Muscle of leg (tissue), 11 donors: Measurements from ENCODE around the gene CORIN. TPM values are rescaled to one million over a fixed set of nuclear protein-coding genes. Genes with fewer than 3 reads are reported as not detected.
A peak's percentile ranks its signal among the peaks of the same experiment; 100 is the strongest.

ENCODE experiments used
- DNase-seq: peaks from one replicate; pipeline ENCODE4 v3.0.0; 2013
- H3K27ac ChIP-seq: one replicate; pipeline ENCODE4 v1.5.1; 2013; ENCODE audit warnings: mild to moderate bottlenecking, low read length, control low read depth
- H3K27me3 ChIP-seq: one replicate; pipeline ENCODE4 v1.6.1; 2013; ENCODE audit warnings: low read length; ENCODE audit not compliant: control insufficient read depth, insufficient read depth
- H3K36me3 ChIP-seq: one replicate; pipeline ENCODE4 v1.6.1; 2013; ENCODE audit warnings: low read length; ENCODE audit not compliant: control insufficient read depth, insufficient read depth
- H3K4me1 ChIP-seq: one replicate; pipeline ENCODE4 v1.6.1; 2013; ENCODE audit warnings: low read length; ENCODE audit not compliant: control insufficient read depth, insufficient read depth
- H3K4me3 ChIP-seq: one replicate; pipeline ENCODE4 v1.5.1; 2013; ENCODE audit warnings: low read length, control low read depth
- H3K9me3 ChIP-seq: replicated peaks from 2 replicates; pipeline ENCODE4 v1.6.1; 2013; ENCODE audit warnings: low read depth, low read length; ENCODE audit not compliant: control insufficient read depth
- WGBS: methylation state at CpG from one replicate; pipeline ENCODE4 v1.1.5; 2013; ENCODE audit warnings: missing lambda C conversion rate; ENCODE audit not compliant: insufficient coverage; 5-methylcytosine and 5-hydroxymethylcytosine counted together
- polyA plus RNA-seq, 8 donors: library from polyadenylated mRNA; unstranded; fragments of 120-200 nt; gene quantifications; one replicate each; pipeline versions ENCODE4 v1.2.1 to v1.2.3, GENCODE V29; 2013; ENCODE audit warnings: inconsistent platforms in 1 of 8, low replicate concordance in 1 of 8; ENCODE audit not compliant: insufficient read length in 8 of 8, insufficient read depth in 1 of 8
- total RNA-seq: library from RNA; stranded (reverse); fragments of 120-200 nt; gene quantifications from one replicate; pipeline ENCODE4 v1.2.4, GENCODE V29; 2013

The CORIN gene
- total and polyA plus RNA-seq, 9 donors = 0.87 to 3.9 (median 2.0) TPM

- H3K27me3 ChIP-seq = no peaks in the 10 kb centered on the region
- no peak for DNase-seq
- H3K36me3 ChIP-seq = peaks cover 2% of the 10 kb centered on the region
- H3K9me3 ChIP-seq = no peaks in the 10 kb centered on the region
- H3K4me1 ChIP-seq = no peaks in the 10 kb centered on the region
- WGBS = no CpG with 5 or more reads among the region's 2 CpGs
- H3K4me3 ChIP-seq = no peak overlapping the region
- no peak overlapping the region for H3K27ac ChIP-seq
Observed at GRCh38 chr4:47858006-47858405, 20.1 kb upstream of the CORIN start.

GRCh38 chr4:47856713-47857112 is 18.8 kb upstream of the CORIN start:
- peaks cover 2% of the 10 kb centered on the region for H3K36me3 ChIP-seq
- no peak for DNase-seq
- H3K4me3 ChIP-seq = no peak overlapping the region
- H3K27ac ChIP-seq = no peak overlapping the region
- H3K4me1 ChIP-seq = no peaks in the 10 kb centered on the region
- WGBS = no CpG with 5 or more reads among the region's 1 CpG
- H3K27me3 ChIP-seq = no peaks in the 10 kb centered on the region
- no peaks in the 10 kb centered on the region for H3K9me3 ChIP-seq

- DNase-seq = no peak
- no CpG with 5 or more reads among the region's 2 CpGs for WGBS
Observed at GRCh38 chr4:47855350-47855749, 17.5 kb upstream of the CORIN start.

GRCh38 chr4:47852136-47852535 is 14.3 kb upstream of the CORIN start:
- no peaks in the 10 kb centered on the region for H3K9me3 ChIP-seq
- no CpG with 5 or more reads among the region's 1 CpG for WGBS
- H3K27ac ChIP-seq = no peak overlapping the region
- no peaks in the 10 kb centered on the region for H3K27me3 ChIP-seq
- DNase-seq = peak; percentile 32
- no peaks in the 10 kb centered on the region for H3K4me1 ChIP-seq
- H3K36me3 ChIP-seq = peaks cover 2% of the 10 kb centered on the region
- no peak overlapping the region for H3K4me3 ChIP-seq

More at GRCh38 chr4:47855350-47855749, 17.5 kb upstream of the CORIN start:
- H3K4me3 ChIP-seq = no peak overlapping the region
- H3K27ac ChIP-seq = no peak overlapping the region
- peaks cover 2% of the 10 kb centered on the region for H3K36me3 ChIP-seq
- no peaks in the 10 kb centered on the region for H3K4me1 ChIP-seq
- H3K9me3 ChIP-seq = no peaks in the 10 kb centered on the region
- H3K27me3 ChIP-seq = no peaks in the 10 kb centered on the region

GRCh38 chr4:47849466-47849865 is 11.6 kb upstream of the CORIN start:
- DNase-seq = no peak
- WGBS = no CpG with 5 or more reads among the region's 1 CpG
- H3K36me3 ChIP-seq = peaks cover 5% of the 10 kb centered on the region
- H3K4me1 ChIP-seq = no peaks in the 10 kb centered on the region
- no peaks in the 10 kb centered on the region for H3K9me3 ChIP-seq
- H3K27ac ChIP-seq = no peak overlapping the region
- H3K4me3 ChIP-seq = no peak overlapping the region
- H3K27me3 ChIP-seq = no peaks in the 10 kb centered on the region

GRCh38 chr4:47848041-47848440 is 10.2 kb upstream of the CORIN start:
- Histone ChIP-seq H3K9me3 (no peaks in the 10 kb centered on the region), H3K36me3 (peaks cover 2% of the 10 kb centered on the region), H3K4me3 (no peak overlapping the region), H3K27me3 (no peaks in the 10 kb centered on the region), H3K4me1 (no peaks in the 10 kb centered on the region), H3K27ac (no peak overlapping the region)
- no peak for DNase-seq
- WGBS = no CpG with 5 or more reads among the region's 2 CpGs

- Histone ChIP-seq H3K27ac (no peak overlapping the region), H3K27me3 (peaks cover under 1% of the 10 kb centered on the region), H3K9me3 (no peaks in the 10 kb centered on the region), H3K36me3 (peaks cover 5% of the 10 kb centered on the region), H3K4me1 (peaks cover 2% of the 10 kb centered on the region), H3K4me3 (no peak overlapping the region)
- DNase-seq = no peak
Observed at GRCh38 chr4:47842985-47843384, 5.1 kb upstream of the CORIN start.

- H3K27me3 ChIP-seq = peaks cover 21% of the 10 kb centered on the region
- no CpG with 5 or more reads among the region's 1 CpG for WGBS
- DNase-seq = no peak
Observed at GRCh38 chr4:47840291-47840690, 2.4 kb upstream of the CORIN start.

GRCh38 chr4:47839259-47839658 is 1.4 kb upstream of the CORIN start:
- peaks cover 21% of the 10 kb centered on the region for H3K27me3 ChIP-seq
- no peak overlapping the region for H3K27ac ChIP-seq
- H3K4me3 ChIP-seq = no peak overlapping the region
- H3K4me1 ChIP-seq = peaks cover 26% of the 10 kb centered on the region
- no peaks in the 10 kb centered on the region for H3K9me3 ChIP-seq
- peaks cover 3% of the 10 kb centered on the region for H3K36me3 ChIP-seq
- DNase-seq = peak; percentile 64
- WGBS = 100% methylated on average over 1 of the region's 5 CpGs

More at GRCh38 chr4:47840291-47840690, 2.4 kb upstream of the CORIN start:
- H3K4me3 ChIP-seq = no peak overlapping the region
- peaks cover 5% of the 10 kb centered on the region for H3K36me3 ChIP-seq
- H3K4me1 ChIP-seq = peaks cover 24% of the 10 kb centered on the region
- no peak overlapping the region for H3K27ac ChIP-seq
- no peaks in the 10 kb centered on the region for H3K9me3 ChIP-seq

- 30% methylated on average over 3 of the region's 4 CpGs for WGBS
- Histone ChIP-seq H3K27ac (no peak overlapping the region), H3K4me3 (no peak overlapping the region), H3K4me1 (peaks cover 26% of the 10 kb centered on the region), H3K36me3 (peaks cover 3% of the 10 kb centered on the region), H3K27me3 (peaks cover 21% of the 10 kb centered on the region), H3K9me3 (no peaks in the 10 kb centered on the region)
- DNase-seq = no peak
Observed at GRCh38 chr4:47838445-47838844, 578 bp upstream of the CORIN start.
